Upper lobe of left lung (tissue), 4 donors: ENCODE results near the gene PCDHB12.

Experiments
- CTCF ChIP-seq, 6 experiments: fragments of 450-650 bp in 4 of 6; fragments of 200-600 bp in 2 of 6; sonication (generic) in 2 of 6; IDR thresholded peaks; one replicate each; pipeline ENCODE4 v1.5.1; 2016 to 2019; ENCODE audit warnings: antibody characterized with exemption in 6 of 6
- POLR2A ChIP-seq, 4 donors: fragments of 450-650 bp; IDR thresholded peaks; one replicate each; pipeline ENCODE4 v1.5.1; 2016 to 2017; ENCODE audit warnings: antibody characterized with exemption in 4 of 4, mild to moderate bottlenecking in 2 of 4

- TF ChIP-seq POLR2A (IDR thresholded peaks at IDR 0.05) (no peak), CTCF (IDR thresholded peaks at IDR 0.05) (no peak)
Measured at GRCh38 chr5:141223112-141223783, 14.7 kb downstream of the PCDHB12 start, which contains the start of gene PCDHB14.
